KBM-7 (cell line): ENCODE measurements around the gene SYNPO.

Source experiments
- DNase-seq: peaks from one replicate; pipeline ENCODE4 v3.0.0-alpha.2; 2015
- in situ Hi-C: fragments of 300-500 bp; cut with MboI; formaldehyde crosslinking; loops from 2 replicates; pipeline ENCODE4 v1.14.3; 2020; ENCODE audit warnings: low sequenced_read_pairs, low pct_unique_long_range_greater_than_20kb, mixed read lengths

The SYNPO gene

GRCh38 chr5:150640311-150641005 lies at the start of gene SYNPO:
TSS of gene SYNPO (plus strand) at chr5:150640660. CDS start at chr5:150648276, 7,616 bp downstream.
- DNase-seq: peak; percentile 62
- in situ Hi-C loops: no loop called here

- DNase-seq: no peak
- in situ Hi-C loops: no loop called here
These were observed 49.3 kb upstream of the SYNPO start for GRCh38 chr5:150590979-150591695.

- in situ Hi-C loops: no loop called here
- DNase-seq: no peak
These were observed 46.9 kb upstream of the SYNPO start for GRCh38 chr5:150593593-150593992.

GRCh38 chr5:150593996-150594395 lies 46.5 kb upstream of the SYNPO start:
- DNase-seq: no peak
- in situ Hi-C loops: no loop called here

GRCh38 chr5:150595466-150596031 lies 44.9 kb upstream of the SYNPO start:
- in situ Hi-C loops: no loop called here
- no peak for DNase-seq

GRCh38 chr5:150596313-150596712 lies 44.1 kb upstream of the SYNPO start:
- DNase-seq: no peak
- in situ Hi-C loops: no loop called here

- in situ Hi-C loops: no loop called here
- DNase-seq: peak; percentile 27
These were observed 43.6 kb upstream of the SYNPO start for GRCh38 chr5:150596826-150597225.

GRCh38 chr5:150598006-150598405 lies 42.5 kb upstream of the SYNPO start:
- in situ Hi-C loops: no loop called here
- no peak for DNase-seq

- no peak for DNase-seq
- in situ Hi-C loops: no loop called here
These were observed 41.6 kb upstream of the SYNPO start for GRCh38 chr5:150598821-150599273.

- in situ Hi-C loops: no loop called here
- no peak for DNase-seq
These were observed 41.2 kb upstream of the SYNPO start for GRCh38 chr5:150599281-150599680.

GRCh38 chr5:150599917-150600511 lies 40.4 kb upstream of the SYNPO start:
- no peak for DNase-seq

GRCh38 chr5:150600616-150601490 lies 39.6 kb upstream of the SYNPO start:
- DNase-seq: no peak
- in situ Hi-C loops: no loop called here

More at GRCh38 chr5:150599917-150600511, 40.4 kb upstream of the SYNPO start:
- in situ Hi-C loops: no loop called here

GRCh38 chr5:150601491-150602345 lies 38.7 kb upstream of the SYNPO start:
- DNase-seq: no peak
- in situ Hi-C loops: no loop called here

GRCh38 chr5:150603052-150603451 lies 37.4 kb upstream of the SYNPO start:
- in situ Hi-C loops: no loop called here
- DNase-seq: no peak

- in situ Hi-C loops: no loop called here
- DNase-seq: no peak
These were observed 37.0 kb upstream of the SYNPO start for GRCh38 chr5:150603491-150603890.

- DNase-seq: no peak
- in situ Hi-C loops: no loop called here
These were observed 36.5 kb upstream of the SYNPO start for GRCh38 chr5:150604010-150604409.

GRCh38 chr5:150604894-150605440 lies 35.5 kb upstream of the SYNPO start:
- in situ Hi-C loops: no loop called here
- DNase-seq: no peak

- in situ Hi-C loops: no loop called here
- no peak for DNase-seq
These were observed 34.9 kb upstream of the SYNPO start for GRCh38 chr5:150605546-150605945.
